HEK293 (cell line): Measurements from ENCODE around the gene GHRH.

ENCODE experiments used
- CTCF ChIA-PET: fragments of 350-600 bp; formaldehyde crosslinking; extraction: SDS; loops from one replicate; lab custom pipeline; 2021; ENCODE audit warnings: antibody characterized with exemption; lab: Yijun Ruan, JAX
- POLR2A ChIA-PET: fragments of 300-600 bp; formaldehyde crosslinking; extraction: SDS; loops from one replicate; lab custom pipeline; 2020; ENCODE audit warnings: antibody characterized with exemption, inconsistent platforms; lab: Yijun Ruan, JAX
- H3K27ac ChIP-seq: fragments of 200-500 bp; sonication (Bioruptor generic); 2 replicates; pipeline ENCODE4 v1.5.1; 2014; ENCODE audit warnings: low read depth, low read length, control low read depth, inconsistent platforms; ENCODE audit errors: extremely low read depth
- H3K36me3 ChIP-seq, 2 experiments: fragments of 200-500 bp in 1 of 2; sonication (Bioruptor generic) in 1 of 2; 1 replicate in 1 of 2; 2 replicates in 1 of 2; pipeline ENCODE4 v1.5.1; 2014 to 2017; ENCODE audit warnings: inconsistent platforms in 2 of 2, low read length in 2 of 2; ENCODE audit not compliant: control insufficient read depth in 2 of 2, insufficient read depth in 1 of 2
- H3K4me1 ChIP-seq: fragments of 200-500 bp; sonication (Bioruptor generic); 2 replicates; pipeline ENCODE4 v1.5.1; 2014; ENCODE audit warnings: mild to moderate bottlenecking, low read length, inconsistent platforms; ENCODE audit not compliant: control insufficient read depth, insufficient read depth
- H3K4me3 ChIP-seq: 2 replicates; pipeline ENCODE4 v1.5.1; 2011; ENCODE audit warnings: low read depth, mild to moderate bottlenecking, control low read depth, low read length, moderate library complexity
- H3K9me3 ChIP-seq: fragments of 200-500 bp; sonication (Bioruptor generic); 2 replicates; pipeline ENCODE4 v1.5.1; 2014; ENCODE audit warnings: low read depth, low read length, inconsistent platforms; ENCODE audit not compliant: control insufficient read depth, insufficient read depth
- BCL6B ChIP-seq: fragments of 450-650 bp; formaldehyde crosslinking; IDR thresholded peaks from 2 replicates; pipeline ENCODE4 v1.5.1; 2017; ENCODE audit warnings: missing biosample characterization, missing genetic modification characterization
- PRDM2 ChIP-seq: fragments of 450-650 bp; formaldehyde crosslinking; IDR thresholded peaks from 2 replicates; pipeline ENCODE4 v1.5.1; 2016; ENCODE audit warnings: missing biosample characterization, missing genetic modification characterization, borderline replicate concordance
- RBAK ChIP-seq: fragments of 450-650 bp; formaldehyde crosslinking; IDR thresholded peaks from 2 replicates; pipeline ENCODE4 v1.5.1; 2016; ENCODE audit warnings: missing biosample characterization, missing genetic modification characterization
- SETDB1 ChIP-seq: IDR thresholded peaks from one replicate; pipeline ENCODE4 v1.6.1; 2017; ENCODE audit warnings: mild to moderate bottlenecking, low read length, moderate library complexity, mixed read lengths; ENCODE audit not compliant: insufficient read length
- ZBTB10 ChIP-seq: fragments of 450-650 bp; formaldehyde crosslinking; IDR thresholded peaks from 2 replicates; pipeline ENCODE4 v1.5.1; 2016; ENCODE audit warnings: missing biosample characterization, missing genetic modification characterization
- ZFP41 ChIP-seq: fragments of 450-650 bp; formaldehyde crosslinking; IDR thresholded peaks from 2 replicates; pipeline ENCODE4 v1.5.1; 2016; ENCODE audit warnings: missing biosample characterization, missing genetic modification characterization, borderline replicate concordance
- ZIC2 ChIP-seq: fragments of 450-650 bp; formaldehyde crosslinking; IDR thresholded peaks from 2 replicates; pipeline ENCODE4 v1.5.1; 2016; ENCODE audit warnings: missing biosample characterization, missing genetic modification characterization
- ZNF544 ChIP-seq: fragments of 450-650 bp; formaldehyde crosslinking; IDR thresholded peaks from 2 replicates; pipeline ENCODE4 v1.5.0; 2017; ENCODE audit warnings: missing biosample characterization, missing genetic modification characterization
- ZNF549 ChIP-seq: fragments of 450-650 bp; IDR thresholded peaks from 2 replicates; pipeline ENCODE4 v1.5.1; 2018; ENCODE audit warnings: missing biosample characterization, missing genetic modification characterization, mild to moderate bottlenecking, inconsistent platforms, moderate library complexity
- ZNF571 ChIP-seq: fragments of 450-650 bp; formaldehyde crosslinking; IDR thresholded peaks from 2 replicates; pipeline ENCODE4 v1.5.0; 2017; ENCODE audit warnings: missing biosample characterization, missing genetic modification characterization
- TF ChIP-seq, protein P1 (sequence below): fragments of 450-650 bp; formaldehyde crosslinking; IDR thresholded peaks from 2 replicates; pipeline ENCODE4 v1.5.1; 2016; ENCODE audit warnings: missing biosample characterization, missing genetic modification characterization, borderline replicate concordance

Gene GHRH

DNA sequence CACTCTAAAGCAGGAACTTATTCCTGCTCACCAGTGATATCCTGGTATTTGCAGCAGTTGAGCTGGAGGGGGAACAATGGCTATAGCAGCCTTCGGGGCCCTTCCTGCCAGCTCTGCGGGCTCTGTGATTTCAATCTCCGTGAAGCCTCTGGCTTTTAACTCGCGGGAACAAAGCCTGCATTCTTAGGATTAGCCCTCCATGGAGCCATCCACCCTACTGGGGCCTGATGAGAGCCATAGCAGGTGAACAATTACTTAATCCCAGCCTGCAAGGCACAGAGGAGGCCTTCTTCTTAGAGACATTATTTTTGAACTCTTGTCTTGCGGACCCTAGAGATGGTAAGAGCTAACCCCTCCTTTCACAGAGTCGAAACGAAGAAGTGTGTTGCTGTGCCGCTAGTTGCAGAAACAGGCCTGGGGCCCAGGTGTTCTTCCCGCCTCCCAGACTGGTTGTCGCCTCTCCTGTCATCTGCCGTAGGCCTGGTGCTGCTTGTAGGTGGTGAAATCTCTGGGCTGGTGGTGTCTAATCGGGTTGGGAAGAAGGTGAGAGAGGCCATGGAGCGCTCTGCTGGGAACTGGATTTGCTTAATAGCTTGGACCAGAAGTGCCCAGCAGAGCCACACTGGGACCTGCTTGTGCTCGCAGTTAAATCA lies 9.7 kb downstream of the GHRH start:
- Histone ChIP-seq H3K4me1 (no peaks in the 10 kb centered on the region), H3K9me3 (no peaks in the 10 kb centered on the region), H3K27ac (no peak overlapping the region), H3K36me3 (no peaks in the 10 kb centered on the region), H3K4me3 (no peak overlapping the region)
- TF ChIP-seq ZNF571 (tag by site-specific recombination) (no peak), BCL6B (tag by site-specific recombination) (no peak), ZBTB10 (tag by site-specific recombination) (no peak), ZNF544 (tag by site-specific recombination) (no peak), ZIC2 (tag by site-specific recombination) (peak; percentile 64), ZFP41 (no peak), RBAK (tag by site-specific recombination) (no peak), SETDB1 (no peak)
- TF ChIP-seq, protein P1, sequence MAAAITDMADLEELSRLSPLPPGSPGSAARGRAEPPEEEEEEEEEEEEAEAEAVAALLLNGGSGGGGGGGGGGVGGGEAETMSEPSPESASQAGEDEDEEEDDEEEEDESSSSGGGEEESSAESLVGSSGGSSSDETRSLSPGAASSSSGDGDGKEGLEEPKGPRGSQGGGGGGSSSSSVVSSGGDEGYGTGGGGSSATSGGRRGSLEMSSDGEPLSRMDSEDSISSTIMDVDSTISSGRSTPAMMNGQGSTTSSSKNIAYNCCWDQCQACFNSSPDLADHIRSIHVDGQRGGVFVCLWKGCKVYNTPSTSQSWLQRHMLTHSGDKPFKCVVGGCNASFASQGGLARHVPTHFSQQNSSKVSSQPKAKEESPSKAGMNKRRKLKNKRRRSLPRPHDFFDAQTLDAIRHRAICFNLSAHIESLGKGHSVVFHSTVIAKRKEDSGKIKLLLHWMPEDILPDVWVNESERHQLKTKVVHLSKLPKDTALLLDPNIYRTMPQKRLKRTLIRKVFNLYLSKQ (tag by site-specific recombination), result no peak
- ChIA-PET CTCF (no interaction called here), POLR2A (no interaction called here)

GRCh38 chr20:37249304-37249703 lies 12.3 kb downstream of the GHRH start:
- H3K36me3 ChIP-seq, result no peaks in the 10 kb centered on the region; a peak in 1 of 3 replicates
- no peaks in the 10 kb centered on the region for H3K9me3 ChIP-seq
- H3K4me3 ChIP-seq, result no peak overlapping the region
- no peak overlapping the region for H3K27ac ChIP-seq
- TF ChIP-seq ZNF549 (tag by site-specific recombination) (peak; percentile 93), PRDM2 (tag by site-specific recombination) (no peak)
- POLR2A ChIA-PET, result no interaction called here
- no peaks in the 10 kb centered on the region for H3K4me1 ChIP-seq
- CTCF ChIA-PET, result interaction anchor here (0.7 to 1.4 kb wide), 3 partner anchors 20 to 241 kb away, joined by 3 to 7 read pairs (median 4); no protein-coding TSS in a partner anchor
